GM19043 (cell line): Measurements from ENCODE around the gene ABCD2.
A peak's percentile ranks its signal among the peaks of the same experiment; 100 is the strongest.
"Not testable (repeated sequence)": the region's sequence is repeated elsewhere in the genome, so short reads cannot be mapped to it uniquely, and the experiment has no call there.

Experiments
- ATAC-seq: cut with Tn5 transposase; IDR thresholded peaks from one replicate; pipeline ENCODE4 v1.9.1; 2021; ENCODE audit warnings: low read depth; ENCODE audit not compliant: unreplicated experiment

The ABCD2 gene

DNA sequence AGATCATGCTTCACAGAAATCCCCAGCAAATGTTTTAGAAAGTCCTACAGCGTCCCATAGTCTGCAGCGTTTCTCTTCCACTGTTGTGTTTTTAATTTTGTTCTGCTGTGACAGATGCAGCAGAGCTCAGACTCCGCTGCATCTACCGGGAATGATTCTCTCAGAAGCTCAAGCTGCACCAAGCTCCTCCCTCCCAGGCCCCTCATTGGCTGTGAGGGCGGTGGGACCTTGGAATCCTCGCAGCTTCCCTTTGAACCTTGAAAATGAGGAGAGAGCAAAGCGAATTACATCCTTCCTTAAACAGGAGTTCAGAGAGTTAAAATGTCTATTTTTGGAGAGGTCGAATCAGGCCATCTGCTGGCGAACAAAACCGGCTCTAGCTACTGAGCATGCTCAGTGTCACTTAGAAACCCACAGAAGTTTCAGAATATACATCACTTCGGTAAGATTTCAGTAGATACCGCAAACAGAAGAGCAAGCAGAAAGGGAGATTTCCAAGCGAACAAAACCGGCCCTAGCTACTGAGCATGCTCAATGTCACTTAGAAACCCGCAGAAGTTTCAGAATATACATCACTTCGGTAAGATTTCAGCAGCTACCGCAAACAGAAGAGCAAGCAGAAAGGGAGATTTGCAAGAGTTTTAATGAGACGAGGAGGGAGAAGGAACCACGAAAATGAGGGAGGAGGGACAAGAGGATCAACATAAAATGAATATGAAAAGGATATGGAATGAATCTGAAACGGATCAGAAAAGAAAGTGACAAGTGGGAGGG is at the start of gene ABCD2:
Gene ABCD2 (minus strand): TSS at position 144 of the 774 bp plus-strand sequence. CDS start 188 bp downstream, outside the sequence.
- ATAC-seq, result peak; percentile 72

DNA sequence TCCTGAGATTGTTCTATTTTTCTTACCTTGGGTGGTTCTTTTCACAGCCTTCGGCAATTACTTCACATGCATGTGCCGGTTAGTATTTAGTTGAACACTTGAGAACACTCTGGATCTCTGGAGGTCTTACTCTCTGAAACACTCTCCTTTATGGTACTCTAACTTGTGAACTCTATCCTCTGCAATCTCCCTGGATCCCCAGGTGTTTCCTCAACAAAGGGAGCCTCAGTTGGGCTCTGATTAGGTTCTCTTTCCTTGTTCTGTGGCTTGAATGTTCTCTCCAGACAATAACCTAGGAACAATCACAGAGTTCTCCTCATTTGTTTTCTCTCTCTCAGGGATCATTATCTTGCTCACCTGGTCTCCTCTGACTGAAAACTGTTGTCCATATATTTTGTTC is 40.5 kb upstream of the ABCD2 start:
- no peak for ATAC-seq

DNA sequence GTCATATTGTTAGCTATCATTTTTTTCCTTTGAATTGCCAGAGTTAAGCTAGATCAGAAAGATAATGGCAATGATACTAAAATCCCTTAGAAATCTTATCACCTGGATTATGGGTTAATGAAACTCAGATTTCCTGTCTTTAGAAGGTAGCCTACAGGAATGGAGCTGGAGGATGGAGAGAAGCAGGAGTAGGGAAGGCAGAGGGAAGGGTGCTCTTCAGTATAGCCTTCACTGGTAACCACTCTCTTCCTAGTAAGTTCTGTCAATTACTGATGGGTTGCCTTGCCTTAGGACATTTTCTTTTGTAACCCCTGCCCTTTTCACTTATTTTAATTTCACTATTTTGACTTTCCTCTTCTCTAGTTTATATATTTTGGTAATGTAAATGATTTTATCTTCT is 27.8 kb upstream of the ABCD2 start:
- ATAC-seq, result no peak

DNA sequence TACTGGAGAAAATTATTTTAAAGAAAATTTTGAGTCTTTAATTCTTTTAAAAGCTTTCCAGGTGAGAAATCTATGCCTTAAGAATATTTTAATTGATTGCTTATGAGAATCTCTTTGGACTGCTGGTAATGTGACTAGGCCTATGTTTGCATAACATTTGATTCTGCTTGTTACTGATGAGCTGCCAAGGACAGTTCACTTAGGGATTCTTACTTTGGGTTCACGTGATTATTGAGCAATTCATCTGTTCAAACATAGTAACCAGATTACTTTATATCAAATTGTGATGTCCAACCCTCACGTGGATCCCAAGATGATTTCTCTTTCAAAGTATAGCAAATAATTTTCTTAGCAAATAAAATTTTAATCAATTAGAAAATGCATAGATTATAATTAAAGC is 27.4 kb upstream of the ABCD2 start:
- no peak for ATAC-seq

DNA sequence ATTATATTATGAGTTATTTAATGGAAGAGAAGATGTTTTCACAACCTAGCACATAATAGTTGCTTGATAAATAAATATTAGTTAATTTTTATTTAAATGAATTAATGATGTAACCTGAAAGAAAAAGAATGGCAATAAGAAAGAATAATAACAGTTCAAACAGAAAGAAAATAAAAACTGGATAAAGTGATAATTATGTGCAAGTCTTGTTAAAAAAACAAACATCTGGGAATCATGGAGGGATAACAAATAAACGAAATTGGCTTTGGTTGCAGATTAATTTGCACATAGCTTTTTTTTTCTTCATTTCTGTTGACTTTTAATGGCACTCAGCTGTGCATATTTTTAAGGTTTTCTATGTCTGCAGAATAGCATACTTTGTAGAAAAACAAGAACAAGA is 23.4 kb upstream of the ABCD2 start:
- no peak for ATAC-seq

DNA sequence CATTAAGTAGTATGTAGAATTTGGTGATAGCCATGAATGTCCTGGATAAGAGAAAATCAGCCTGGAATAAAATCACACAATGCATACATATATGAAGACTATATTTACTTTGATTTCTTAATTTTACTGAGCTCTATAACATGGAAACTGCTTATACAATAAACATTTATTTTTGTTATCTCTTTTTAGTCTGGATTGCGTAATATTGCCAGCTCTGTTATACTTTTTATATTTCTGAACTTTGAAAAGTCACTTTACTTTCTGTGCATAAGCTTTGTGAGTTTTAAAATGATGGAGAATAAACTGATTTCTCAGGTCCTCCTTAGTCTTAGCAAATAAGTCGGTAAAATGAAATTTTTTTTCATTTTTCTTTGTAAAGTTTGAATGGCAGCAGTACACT is 19.2 kb upstream of the ABCD2 start:
- ATAC-seq, result no peak

DNA sequence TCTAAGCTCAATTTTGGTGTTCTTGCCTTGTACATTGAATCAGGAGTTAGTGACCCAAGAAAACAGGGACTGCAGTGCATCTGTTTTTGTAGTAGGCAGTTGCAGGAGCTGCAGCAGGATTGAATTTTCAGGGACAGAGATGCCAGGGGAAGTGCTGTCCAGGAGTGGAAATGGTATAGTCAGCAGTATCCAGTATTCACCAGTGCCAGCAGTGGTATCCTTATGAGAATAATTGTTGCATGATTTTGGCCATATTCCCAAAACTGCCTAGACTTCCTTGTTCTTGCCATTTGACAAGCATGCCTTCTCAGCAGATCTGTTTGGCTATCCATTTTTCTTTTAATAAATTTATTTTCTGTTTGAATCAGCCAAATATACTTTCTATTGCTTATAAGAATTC is 18.6 kb upstream of the ABCD2 start:
- no peak for ATAC-seq

DNA sequence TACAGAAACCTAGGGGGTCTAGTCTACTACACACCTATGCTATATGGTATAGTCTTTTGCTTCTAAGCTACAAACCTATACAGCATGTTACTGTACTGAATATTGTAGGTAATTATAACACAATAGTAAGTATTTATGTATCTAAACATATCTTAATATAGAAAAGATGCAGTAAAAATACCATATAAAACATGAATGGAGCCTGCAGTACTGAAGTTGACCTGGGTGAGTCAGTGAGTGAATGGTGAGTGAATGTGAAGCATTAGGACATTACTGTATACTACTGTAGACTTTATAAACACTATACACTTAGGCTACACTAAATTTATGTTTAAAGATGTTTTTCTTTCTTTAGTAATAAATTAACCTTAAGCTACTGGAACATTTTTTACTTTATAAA is 13.1 kb upstream of the ABCD2 start:
- no peak for ATAC-seq

DNA sequence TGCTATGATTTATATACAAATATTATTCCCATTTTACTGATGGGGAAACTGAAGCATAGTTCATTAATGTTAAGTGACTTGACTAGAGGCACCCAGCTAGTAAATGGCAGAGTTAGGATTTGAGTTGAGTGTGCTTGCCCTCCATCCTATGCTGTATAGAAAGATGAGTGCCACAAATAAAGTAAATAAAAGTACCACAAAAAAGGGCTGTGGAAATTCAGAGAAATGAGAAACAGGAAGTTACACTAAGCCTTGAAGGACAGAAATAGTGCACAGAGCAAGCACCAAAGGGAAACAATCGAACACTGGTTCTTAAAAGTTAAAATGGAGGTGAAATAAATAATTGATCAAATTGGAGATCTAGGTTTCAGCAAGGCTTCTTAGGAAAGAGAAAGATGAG is 9.2 kb upstream of the ABCD2 start:
- ATAC-seq, result no peak

DNA sequence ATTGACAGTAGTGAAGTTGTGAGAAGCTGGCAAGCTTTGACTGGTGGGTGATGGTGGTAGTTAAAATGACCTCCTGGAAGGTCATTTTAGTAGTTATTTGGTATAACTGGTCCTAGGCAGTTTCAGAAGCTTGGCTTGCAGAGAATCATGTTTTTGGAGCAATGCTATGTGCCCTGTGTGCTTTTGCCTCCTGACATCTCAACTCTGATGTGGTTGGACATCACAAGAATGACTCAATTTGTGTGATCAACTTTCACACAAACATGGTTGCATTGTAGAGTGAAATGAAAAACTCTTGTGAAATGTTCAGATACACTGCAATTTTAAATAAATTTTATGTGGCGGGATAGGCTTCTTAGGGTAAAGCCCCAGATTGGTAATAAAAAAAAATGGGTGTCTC is 8.3 kb upstream of the ABCD2 start:
- no peak for ATAC-seq

DNA sequence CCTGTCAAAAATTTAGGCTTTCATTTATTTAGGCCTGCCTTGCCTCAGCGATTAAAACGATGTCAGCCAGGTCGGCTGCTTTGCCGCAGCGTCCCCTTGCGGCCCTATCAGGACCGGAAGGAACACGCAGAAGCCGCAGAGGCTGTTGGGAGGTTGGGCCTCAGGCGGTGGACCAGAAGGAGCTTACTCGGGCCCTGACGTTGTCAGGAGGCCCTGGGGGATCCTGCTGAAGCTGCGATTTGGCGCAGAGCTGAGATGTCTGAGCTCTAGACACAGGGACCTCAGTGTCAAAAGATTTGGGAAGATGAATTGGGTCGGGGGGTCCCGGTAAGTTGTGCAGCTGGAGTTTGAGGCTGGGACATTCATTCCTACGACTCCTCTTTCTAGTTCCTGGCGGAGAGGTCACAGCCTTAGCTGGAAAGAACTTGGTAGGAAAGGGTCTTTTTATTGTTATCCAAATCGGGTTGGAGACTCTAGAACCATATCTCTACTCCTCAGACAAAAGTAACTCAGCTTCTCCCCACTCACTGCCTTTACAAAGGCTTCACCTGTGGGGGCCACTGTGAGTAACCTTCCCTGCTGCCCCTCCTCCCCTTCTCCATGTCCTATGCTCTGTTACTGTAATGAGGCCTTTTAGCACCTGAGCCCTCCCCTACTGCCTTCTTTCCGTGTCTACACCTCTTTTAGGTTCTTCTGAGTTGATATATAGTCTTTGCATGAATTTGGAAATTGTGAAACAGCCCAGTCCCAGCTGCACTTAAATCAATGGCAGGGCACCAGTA is 6.6 kb upstream of the ABCD2 start:
- no peak for ATAC-seq

DNA sequence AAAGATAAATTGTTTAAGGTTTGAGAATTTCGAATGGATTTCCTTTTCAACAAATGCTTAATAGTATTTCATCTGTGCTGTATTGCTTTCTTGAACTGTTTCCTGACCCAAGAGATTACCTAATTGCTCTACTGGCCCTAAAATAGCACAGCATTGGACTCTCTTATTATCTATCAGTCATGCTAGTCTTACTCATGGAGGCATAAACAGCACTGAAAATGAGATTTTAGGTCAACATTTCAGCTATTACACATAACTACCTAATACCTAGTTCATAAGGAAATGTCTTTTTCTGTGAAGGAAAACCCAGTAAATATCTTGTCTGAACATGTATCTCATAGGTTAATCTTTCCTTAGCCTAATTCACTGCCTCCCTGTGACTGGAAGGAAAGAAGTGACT is 4.3 kb upstream of the ABCD2 start:
- no peak for ATAC-seq

DNA sequence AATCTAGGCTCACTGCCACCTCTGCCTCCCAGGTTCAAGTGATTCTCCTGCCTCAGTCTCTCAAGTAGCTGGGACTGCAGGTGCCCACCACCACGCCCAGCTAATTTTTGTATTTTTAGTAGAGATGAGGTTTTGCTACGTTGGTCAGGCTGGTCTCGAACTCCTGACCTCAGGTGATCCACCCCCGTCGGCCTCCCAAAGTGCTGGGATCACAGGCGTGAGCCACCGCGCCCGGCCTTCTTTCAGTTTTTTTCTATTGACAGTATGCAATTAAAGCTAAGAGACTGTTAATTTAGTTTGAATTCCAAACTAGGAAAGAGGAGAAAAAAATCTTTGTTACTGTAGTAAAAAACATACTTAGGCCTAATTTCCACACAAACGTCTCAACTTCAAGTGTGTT is 3.6 kb upstream of the ABCD2 start:
- ATAC-seq, result not testable (repeated sequence)

DNA sequence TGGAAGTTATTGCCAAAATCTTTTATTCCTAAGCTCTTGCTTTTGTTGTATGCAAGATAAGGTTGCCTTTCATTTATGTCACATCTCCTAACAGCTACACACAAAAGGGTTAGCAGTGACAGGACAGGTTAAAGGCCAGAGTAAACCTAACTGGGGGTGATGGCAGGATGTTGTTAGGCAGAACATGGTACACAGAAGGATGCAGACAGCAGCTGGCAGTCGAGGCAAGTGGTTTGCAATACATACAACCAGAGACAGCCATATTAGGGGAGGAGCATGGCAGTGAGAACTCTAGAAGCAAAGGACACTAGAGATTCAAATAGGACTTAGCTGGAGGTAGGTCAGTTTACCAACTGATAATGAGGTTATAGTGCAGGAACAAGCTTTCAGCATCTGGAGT is 2.7 kb upstream of the ABCD2 start:
- ATAC-seq, result no peak

DNA sequence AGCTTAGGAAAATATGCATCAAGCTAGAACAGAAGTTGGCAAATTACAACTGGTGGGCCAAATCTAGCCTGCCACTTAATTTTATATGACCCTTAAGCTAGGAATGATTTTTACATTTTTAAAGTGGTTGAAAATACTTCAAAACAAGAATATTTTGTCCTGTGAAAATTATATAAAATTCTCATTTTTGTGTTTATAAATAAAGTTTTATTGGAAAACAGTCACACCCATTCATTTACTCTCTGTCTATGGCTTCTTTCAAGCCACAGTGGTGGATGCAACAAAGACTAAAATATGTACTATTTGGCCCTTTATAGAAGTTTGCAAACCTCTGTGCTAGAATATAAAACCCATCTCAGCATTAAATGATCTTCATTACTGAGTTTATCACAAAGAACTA is 2.1 kb upstream of the ABCD2 start:
- no peak for ATAC-seq

DNA sequence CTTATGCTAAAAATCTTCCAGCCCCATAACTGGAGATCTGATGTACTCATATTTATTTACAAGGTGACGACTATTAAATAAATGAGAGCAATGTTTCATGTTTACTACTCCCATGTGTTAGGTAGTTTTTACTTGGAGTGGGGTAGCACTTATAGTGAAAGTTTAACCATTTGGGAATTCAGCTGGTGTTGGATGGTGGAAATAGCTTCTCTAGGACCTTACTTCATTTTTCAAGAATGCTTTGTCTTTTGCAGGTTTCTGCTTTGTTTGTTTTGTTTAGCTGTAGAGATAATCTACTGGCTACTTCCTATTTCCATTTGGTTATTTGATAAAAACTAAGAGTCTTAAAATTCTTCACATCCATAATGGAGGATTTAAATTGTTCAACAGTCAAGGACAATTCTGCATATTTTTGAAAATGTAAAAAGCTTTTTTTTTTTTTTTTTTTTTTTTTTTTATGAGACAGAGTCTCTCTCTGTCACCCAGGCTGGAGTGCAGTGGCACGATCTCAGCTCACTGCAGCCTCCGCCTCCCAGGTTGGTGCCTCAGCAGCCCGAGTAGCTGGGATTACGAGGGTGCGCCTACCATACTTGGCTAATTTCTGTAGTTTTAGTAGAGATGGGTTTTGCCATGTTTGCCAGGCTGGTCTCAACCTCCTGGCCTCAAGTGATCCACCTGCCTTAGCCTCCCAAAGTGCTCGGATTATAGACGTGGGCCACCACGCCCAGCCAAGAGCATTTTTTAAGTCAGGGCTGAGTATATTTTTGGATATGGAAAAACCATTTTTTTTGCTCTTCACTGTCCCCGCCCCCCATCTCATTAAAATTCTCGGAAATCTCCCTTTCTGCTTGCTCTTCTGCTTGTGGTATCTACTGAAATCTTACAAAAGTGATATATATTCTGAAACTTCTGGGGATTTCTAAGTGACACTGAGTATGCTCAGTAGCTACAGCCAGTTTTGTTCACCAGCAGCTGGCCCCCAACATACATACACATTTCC is 1.4 kb upstream of the ABCD2 start:
- no peak for ATAC-seq

DNA sequence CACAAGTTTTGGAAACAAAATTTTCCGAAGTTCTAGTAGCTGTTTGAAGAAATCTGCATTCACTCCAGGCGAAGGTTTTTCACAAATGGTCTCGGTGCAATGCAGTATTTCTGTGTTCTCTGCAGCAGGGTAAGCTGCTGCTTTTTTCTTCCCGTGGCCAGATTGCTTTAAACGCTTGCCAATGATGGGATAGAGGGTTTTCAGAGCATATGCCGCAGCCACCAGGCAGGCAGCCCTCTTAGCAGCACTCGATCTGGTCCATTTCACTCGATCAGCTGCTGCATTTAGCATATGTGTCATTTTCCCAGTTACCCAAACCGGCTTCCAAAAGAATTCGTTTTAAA is 315 bp downstream of the ABCD2 start:
- peak; percentile 13 for ATAC-seq

DNA sequence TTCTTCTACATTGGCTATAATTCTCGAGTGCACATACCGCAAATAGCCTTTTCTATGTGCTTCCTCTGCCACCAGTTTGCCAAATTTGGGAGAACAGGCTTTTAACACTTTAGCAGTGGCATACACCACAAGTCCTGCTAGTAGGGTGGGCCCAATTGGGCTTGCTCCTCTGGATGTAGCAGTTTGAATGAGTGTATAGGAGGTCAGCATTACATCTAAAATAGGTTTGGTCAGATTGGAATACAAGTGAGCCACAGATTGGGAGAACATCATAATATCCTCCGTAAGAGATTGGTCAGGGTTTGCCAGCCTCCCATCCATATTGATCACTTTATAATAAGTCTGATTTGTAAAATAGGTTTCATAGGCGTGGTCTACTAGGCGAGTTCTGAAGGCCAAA is 902 bp downstream of the ABCD2 start:
- ATAC-seq, result no peak

DNA sequence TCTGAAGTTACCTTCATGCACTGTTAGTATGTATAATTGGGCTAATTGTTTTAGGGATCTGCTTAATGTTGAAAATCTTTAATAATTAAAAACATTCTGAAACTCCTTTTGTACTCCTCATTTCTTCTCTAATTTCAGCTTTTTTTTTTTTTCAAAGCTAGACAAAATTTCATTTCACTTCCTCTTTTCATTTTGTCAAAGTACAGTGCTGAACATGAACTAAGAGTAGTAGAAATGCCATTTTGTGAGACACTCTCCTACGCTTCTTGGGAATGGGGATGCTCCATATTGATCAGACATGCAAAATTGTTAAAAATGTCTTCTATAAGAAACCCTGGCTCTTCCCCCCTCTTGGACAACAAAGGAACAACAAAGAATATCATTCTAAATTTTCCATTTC is 1.7 kb downstream of the ABCD2 start:
- ATAC-seq, result no peak

DNA sequence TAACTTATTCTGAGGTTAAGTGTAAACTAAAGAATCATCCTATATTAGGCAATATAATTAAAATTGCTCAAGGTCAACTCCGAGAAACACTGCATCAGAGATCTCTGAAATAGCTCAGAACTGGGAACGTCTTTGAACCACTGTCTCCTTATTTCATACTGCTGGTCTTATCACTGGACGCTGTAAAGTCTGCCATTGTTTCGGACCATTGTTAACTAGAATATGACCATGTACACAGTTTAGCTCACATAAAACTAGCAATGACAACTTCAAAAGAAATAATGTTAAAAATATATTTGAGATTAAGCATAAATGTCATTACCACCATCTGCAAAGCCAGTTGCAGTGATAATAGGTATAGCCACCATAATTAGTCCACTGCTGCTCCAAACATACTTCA is 2.9 kb downstream of the ABCD2 start:
- no peak for ATAC-seq

DNA sequence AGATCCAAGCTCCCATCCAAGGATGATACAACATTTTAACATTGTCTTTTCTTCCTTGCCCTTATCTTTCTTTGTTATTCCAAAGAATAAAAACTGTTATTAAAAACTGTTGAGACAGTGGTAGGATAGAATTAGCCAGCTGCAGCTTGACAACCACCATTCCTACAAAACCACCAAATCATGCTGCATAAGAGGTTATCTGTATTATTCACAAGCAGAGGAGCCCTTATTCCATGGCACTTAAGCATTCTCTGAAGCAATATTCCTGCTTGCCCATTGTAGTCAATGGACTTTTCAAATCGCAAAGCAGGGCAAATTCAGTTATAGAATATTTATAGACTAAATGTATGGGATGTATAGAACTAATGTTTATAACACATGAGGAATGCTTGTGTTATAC is 3.4 kb downstream of the ABCD2 start:
- no peak for ATAC-seq
